ENCODE results near the gene KCNIP4. TPM values are rescaled to one million over a fixed set of nuclear protein-coding genes. Genes with fewer than 3 reads are reported as not detected.

Gene KCNIP4
- total RNA-seq, 1 donor from 2014 or later, result 0.53 TPM

- FAIRE-seq (no peak), DNase-seq (ENCODE audit: low read depth) (no peak)
- TF ChIP-seq CTCF (IDR thresholded peaks at IDR 0.05; ENCODE audit: insufficient read depth, low read length, severe bottlenecking), result no peak
- Histone ChIP-seq H3K4me3 (ENCODE audit: low read depth, low read length) (no peak overlapping the region), H3K27me3 (ENCODE audit: control insufficient read depth, insufficient read depth, low read length) (no peaks in the 10 kb centered on the region), H3K36me3 (ENCODE audit: control insufficient read depth, insufficient read depth, low read length) (no peaks in the 10 kb centered on the region)
These were observed 137.0 kb downstream of the KCNIP4 start for GRCh38 chr4:21811565-21811964.

- Histone ChIP-seq H3K4me3 (ENCODE audit: low read depth, low read length) (no peak overlapping the region), H3K27me3 (ENCODE audit: control insufficient read depth, insufficient read depth, low read length) (no peaks in the 10 kb centered on the region), H3K36me3 (ENCODE audit: control insufficient read depth, insufficient read depth, low read length) (no peaks in the 10 kb centered on the region)
- FAIRE-seq (no peak), DNase-seq (ENCODE audit: low read depth) (no peak)
- TF ChIP-seq CTCF (IDR thresholded peaks at IDR 0.05; ENCODE audit: insufficient read depth, low read length, severe bottlenecking), result no peak
These were observed 141.6 kb downstream of the KCNIP4 start for GRCh38 chr4:21806991-21807390.

- FAIRE-seq (no peak), DNase-seq (ENCODE audit: low read depth) (peak; percentile 75)
- no peak for TF ChIP-seq CTCF (IDR thresholded peaks at IDR 0.05; ENCODE audit: insufficient read depth, low read length, severe bottlenecking)
- H3K27me3 ChIP-seq (ENCODE audit: control insufficient read depth, insufficient read depth, low read length), result no peaks in the 10 kb centered on the region
- no peak overlapping the region for H3K4me3 ChIP-seq (ENCODE audit: low read depth, low read length)
- no peaks in the 10 kb centered on the region for H3K36me3 ChIP-seq (ENCODE audit: control insufficient read depth, insufficient read depth, low read length)
These were observed 146.2 kb downstream of the KCNIP4 start for GRCh38 chr4:21802406-21802805.

- no peaks in the 10 kb centered on the region for H3K36me3 ChIP-seq (ENCODE audit: control insufficient read depth, insufficient read depth, low read length)
- no peak for DNase-seq (ENCODE audit: low read depth)
- H3K4me3 ChIP-seq (ENCODE audit: low read depth, low read length), result no peak overlapping the region
- no peaks in the 10 kb centered on the region for H3K27me3 ChIP-seq (ENCODE audit: control insufficient read depth, insufficient read depth, low read length)
- no peak for FAIRE-seq
- TF ChIP-seq CTCF (IDR thresholded peaks at IDR 0.05; ENCODE audit: insufficient read depth, low read length, severe bottlenecking), result no peak
These were observed 146.7 kb downstream of the KCNIP4 start for GRCh38 chr4:21801661-21802385.

- Histone ChIP-seq H3K36me3 (ENCODE audit: control insufficient read depth, insufficient read depth, low read length) (no peaks in the 10 kb centered on the region), H3K4me3 (ENCODE audit: low read depth, low read length) (no peak overlapping the region), H3K27me3 (ENCODE audit: control insufficient read depth, insufficient read depth, low read length) (no peaks in the 10 kb centered on the region)
- FAIRE-seq, result no peak
- no peak for DNase-seq (ENCODE audit: low read depth)
- TF ChIP-seq CTCF (IDR thresholded peaks at IDR 0.05; ENCODE audit: insufficient read depth, low read length, severe bottlenecking), result no peak
These were observed 153.5 kb downstream of the KCNIP4 start for GRCh38 chr4:21795091-21795490.

GRCh38 chr4:21792736-21793135 is 155.8 kb downstream of the KCNIP4 start:
- Histone ChIP-seq H3K36me3 (ENCODE audit: control insufficient read depth, insufficient read depth, low read length) (no peaks in the 10 kb centered on the region), H3K27me3 (ENCODE audit: control insufficient read depth, insufficient read depth, low read length) (no peaks in the 10 kb centered on the region), H3K4me3 (ENCODE audit: low read depth, low read length) (no peak overlapping the region)
- TF ChIP-seq CTCF (IDR thresholded peaks at IDR 0.05; ENCODE audit: insufficient read depth, low read length, severe bottlenecking), result no peak
- FAIRE-seq (no peak), DNase-seq (ENCODE audit: low read depth) (no peak)

Measured in bronchial epithelial cell (primary cell).